Astrocyte (in vitro differentiated cells and primary cell): ENCODE measurements around the gene WDR33.

Source experiments
- EZH2 ChIP-seq: IDR thresholded peaks from 2 replicates; pipeline ENCODE4 v1.6.1; 2012; ENCODE audit warnings: mild to moderate bottlenecking, low read length, inconsistent platforms; ENCODE audit not compliant: insufficient read depth
- TF ChIP-seq, protein P1 (sequence below): IDR thresholded peaks from 2 replicates; pipeline ENCODE4 v1.5.1; 2011; ENCODE audit warnings: low read depth, mild to moderate bottlenecking, inconsistent platforms, low read length, moderate library complexity; ENCODE audit not compliant: insufficient read depth

DNA sequence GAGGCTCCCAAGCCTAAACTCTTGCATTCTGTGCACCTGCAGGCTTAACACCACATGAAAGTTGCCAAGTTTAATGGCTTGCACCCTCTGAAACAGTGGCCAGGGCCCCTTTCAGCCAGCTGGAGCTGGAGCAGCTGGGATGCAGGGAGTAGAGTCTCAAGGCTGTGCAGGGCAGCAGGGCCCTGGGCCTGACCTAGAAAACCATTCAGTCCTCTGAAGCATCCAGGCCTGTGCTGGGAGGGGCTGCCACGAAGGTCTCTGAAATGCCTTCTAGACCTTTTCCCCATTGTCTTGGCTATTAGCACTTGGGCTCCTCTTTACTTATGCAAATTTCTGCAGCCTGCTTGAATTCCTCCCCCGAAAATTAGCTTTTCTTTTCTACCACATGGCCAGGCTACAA lies 120.3 kb downstream of the WDR33 start:
- TF ChIP-seq, protein P1, sequence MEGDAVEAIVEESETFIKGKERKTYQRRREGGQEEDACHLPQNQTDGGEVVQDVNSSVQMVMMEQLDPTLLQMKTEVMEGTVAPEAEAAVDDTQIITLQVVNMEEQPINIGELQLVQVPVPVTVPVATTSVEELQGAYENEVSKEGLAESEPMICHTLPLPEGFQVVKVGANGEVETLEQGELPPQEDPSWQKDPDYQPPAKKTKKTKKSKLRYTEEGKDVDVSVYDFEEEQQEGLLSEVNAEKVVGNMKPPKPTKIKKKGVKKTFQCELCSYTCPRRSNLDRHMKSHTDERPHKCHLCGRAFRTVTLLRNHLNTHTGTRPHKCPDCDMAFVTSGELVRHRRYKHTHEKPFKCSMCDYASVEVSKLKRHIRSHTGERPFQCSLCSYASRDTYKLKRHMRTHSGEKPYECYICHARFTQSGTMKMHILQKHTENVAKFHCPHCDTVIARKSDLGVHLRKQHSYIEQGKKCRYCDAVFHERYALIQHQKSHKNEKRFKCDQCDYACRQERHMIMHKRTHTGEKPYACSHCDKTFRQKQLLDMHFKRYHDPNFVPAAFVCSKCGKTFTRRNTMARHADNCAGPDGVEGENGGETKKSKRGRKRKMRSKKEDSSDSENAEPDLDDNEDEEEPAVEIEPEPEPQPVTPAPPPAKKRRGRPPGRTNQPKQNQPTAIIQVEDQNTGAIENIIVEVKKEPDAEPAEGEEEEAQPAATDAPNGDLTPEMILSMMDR = no peak
- no peak for TF ChIP-seq EZH2
